RWPE2 (cell line): Measurements from ENCODE around the gene RIPOR1.

Source experiments
- ATAC-seq: fragments of 200-7000 bp; cut with Tn5 transposase; 3 replicates; pipeline ENCODE4 v1.9.1; 2021; ENCODE audit warnings: low read depth
- DNase-seq: peaks from one replicate; pipeline ENCODE4 v3.0.0-alpha.2; 2020; ENCODE audit warnings: low spot score
- H3K27ac ChIP-seq: fragments of 450-650 bp; 2 replicates; pipeline ENCODE4 v1.5.1; 2017; ENCODE audit warnings: mild to moderate bottlenecking; ENCODE audit not compliant: poor library complexity, severe bottlenecking
- H3K27me3 ChIP-seq: fragments of 250-450 bp; sonication (Bioruptor Pico); 2 replicates; pipeline ENCODE4 v1.5.1; 2021; ENCODE audit warnings: mild to moderate bottlenecking, moderate library complexity; ENCODE audit not compliant: insufficient read depth, poor library complexity, severe bottlenecking
- H3K36me3 ChIP-seq: fragments of 250-450 bp; sonication (Bioruptor Pico); 2 replicates; pipeline ENCODE4 v1.5.1; 2020; ENCODE audit warnings: low read depth, mild to moderate bottlenecking, moderate library complexity
- H3K4me1 ChIP-seq: fragments of 250-450 bp; sonication (Bioruptor Pico); 2 replicates; pipeline ENCODE4 v1.5.1; 2021; ENCODE audit warnings: mild to moderate bottlenecking, moderate library complexity; ENCODE audit not compliant: insufficient read depth, poor library complexity, severe bottlenecking
- H3K4me3 ChIP-seq: fragments of 250-450 bp; sonication (Bioruptor Pico); 2 replicates; pipeline ENCODE4 v1.5.1; 2021; ENCODE audit warnings: mild to moderate bottlenecking, moderate library complexity; ENCODE audit not compliant: severe bottlenecking
- H3K9me3 ChIP-seq: fragments of 250-450 bp; sonication (Bioruptor Pico); 2 replicates; pipeline ENCODE4 v1.5.1; 2021; ENCODE audit warnings: mild to moderate bottlenecking, moderate library complexity; ENCODE audit not compliant: severe bottlenecking
- CTCF ChIP-seq: fragments of 450-650 bp; IDR thresholded peaks from one replicate; pipeline ENCODE4 v1.5.1; 2017; ENCODE audit warnings: mild to moderate bottlenecking, moderate library complexity; ENCODE audit not compliant: poor library complexity, severe bottlenecking

Gene RIPOR1

DNA sequence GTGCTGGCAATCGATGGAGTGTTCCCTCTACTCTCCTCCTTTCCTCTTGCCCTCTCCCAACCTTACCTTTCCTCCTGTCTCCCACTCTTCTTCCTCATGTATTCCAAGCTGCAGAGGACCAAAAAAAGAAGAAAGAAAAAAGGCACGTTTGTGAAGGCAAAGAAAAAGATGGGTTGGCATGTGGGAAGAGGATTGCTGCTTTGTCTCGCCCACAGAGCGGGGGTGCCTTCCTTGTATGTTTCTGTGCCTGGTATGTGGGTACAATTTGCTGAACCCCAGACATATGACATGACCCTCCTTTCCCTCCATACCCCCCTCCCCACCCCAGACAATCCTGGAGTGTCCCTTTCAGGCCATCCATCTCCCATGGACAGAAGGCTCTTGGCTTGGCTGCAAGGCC lies 20.6 kb downstream of the RIPOR1 start:
- H3K4me1 ChIP-seq = no peaks in the 10 kb centered on the region
- no peak for TF ChIP-seq CTCF
- H3K9me3 ChIP-seq = no peaks in the 10 kb centered on the region
- no peak for ATAC-seq
- H3K27ac ChIP-seq = no peak overlapping the region
- no peaks in the 10 kb centered on the region for H3K27me3 ChIP-seq
- no peak for DNase-seq
- H3K4me3 ChIP-seq = no peak overlapping the region
- peaks cover 22% of the 10 kb centered on the region for H3K36me3 ChIP-seq

- H3K27ac ChIP-seq = no peak overlapping the region
- no peak for ATAC-seq
- no peak overlapping the region for H3K4me3 ChIP-seq
- H3K9me3 ChIP-seq = no peaks in the 10 kb centered on the region
- peaks cover under 1% of the 10 kb centered on the region for H3K4me1 ChIP-seq
- peaks cover 17% of the 10 kb centered on the region for H3K36me3 ChIP-seq
- no peak for TF ChIP-seq CTCF
- no peaks in the 10 kb centered on the region for H3K27me3 ChIP-seq
- DNase-seq = no peak
Measured at GRCh38 chr16:67549936-67550335, 21.3 kb downstream of the RIPOR1 start.

- no peak overlapping the region for H3K27ac ChIP-seq
Measured at GRCh38 chr16:67551091-67551490, 22.5 kb downstream of the RIPOR1 start.

DNA sequence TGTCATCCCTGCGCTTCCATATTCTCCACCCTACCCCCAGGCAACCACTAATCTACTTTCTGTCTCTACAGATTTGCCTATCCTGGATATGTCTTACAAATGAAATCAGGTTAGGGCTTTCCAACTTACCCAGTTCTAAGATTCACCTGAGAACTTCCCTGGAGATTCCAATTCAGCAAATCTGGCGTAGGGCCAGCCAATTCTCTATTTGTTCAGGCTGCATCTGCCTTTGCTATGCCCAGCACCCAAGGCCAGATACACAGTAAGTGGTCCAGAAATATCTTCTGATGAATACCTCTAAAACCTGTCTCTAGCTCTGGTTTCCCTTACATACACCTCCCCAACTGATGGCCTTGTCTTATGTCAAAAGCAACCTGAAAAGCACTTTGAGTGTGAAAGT lies 23.3 kb downstream of the RIPOR1 start:
- H3K36me3 ChIP-seq = no peaks in the 10 kb centered on the region

More at GRCh38 chr16:67551091-67551490, 22.5 kb downstream of the RIPOR1 start:
- Histone ChIP-seq H3K4me1 (peaks cover 12% of the 10 kb centered on the region), H3K4me3 (no peak overlapping the region), H3K36me3 (peaks cover 8% of the 10 kb centered on the region), H3K9me3 (no peaks in the 10 kb centered on the region), H3K27me3 (no peaks in the 10 kb centered on the region)
- ATAC-seq (no peak), DNase-seq (no peak)
- TF ChIP-seq CTCF = no peak

More for the DNA sequence above, 23.3 kb downstream of the RIPOR1 start:
- TF ChIP-seq CTCF = no peak
- Histone ChIP-seq H3K27me3 (no peaks in the 10 kb centered on the region), H3K4me3 (no peak overlapping the region), H3K9me3 (no peaks in the 10 kb centered on the region), H3K4me1 (peaks cover 15% of the 10 kb centered on the region), H3K27ac (no peak overlapping the region)
- ATAC-seq = no peak
- DNase-seq = no peak
